ENCODE results near the gene PCA3.

Gene PCA3

DNA sequence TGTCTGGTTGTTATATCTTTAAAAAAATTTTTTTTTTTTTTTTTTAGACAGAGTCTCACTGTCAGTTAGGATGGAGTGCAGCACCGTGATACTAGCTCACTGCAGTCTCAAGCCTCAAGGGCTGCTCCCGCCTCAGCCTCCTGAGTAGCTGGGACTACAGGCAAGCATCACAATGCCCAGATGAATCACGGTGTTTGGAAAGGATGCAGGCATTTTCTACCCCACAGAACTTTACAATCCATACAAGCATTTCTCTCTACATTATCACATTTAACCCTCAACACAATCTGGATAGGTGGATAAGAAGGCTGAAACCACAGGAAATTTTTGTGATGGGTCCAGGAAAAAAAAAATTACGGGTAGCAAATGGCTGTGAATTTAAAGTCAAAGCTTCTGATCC, 5.8 kb upstream of the PCA3 start:
- DNase-seq: no peak

DNA sequence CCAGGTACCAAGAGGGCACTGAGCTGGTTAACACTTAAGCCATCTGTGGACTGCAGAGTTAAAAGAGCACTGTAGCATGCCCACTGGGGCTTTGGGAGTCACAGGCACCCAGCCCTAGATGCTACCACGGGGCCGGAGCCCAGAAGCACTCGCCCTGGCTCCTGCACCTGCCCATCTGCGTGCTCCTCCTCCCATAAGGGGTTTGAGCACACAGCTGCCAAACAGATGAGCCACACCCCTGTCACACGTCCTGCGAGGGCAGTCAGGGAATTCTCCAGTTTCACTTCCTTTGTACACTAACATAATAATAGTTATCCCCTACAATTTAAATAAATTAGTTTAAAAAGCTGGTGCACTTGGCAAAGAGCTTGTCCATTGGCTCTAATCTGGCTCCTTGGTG, 4.5 kb upstream of the PCA3 start:
- no peak for DNase-seq

DNA sequence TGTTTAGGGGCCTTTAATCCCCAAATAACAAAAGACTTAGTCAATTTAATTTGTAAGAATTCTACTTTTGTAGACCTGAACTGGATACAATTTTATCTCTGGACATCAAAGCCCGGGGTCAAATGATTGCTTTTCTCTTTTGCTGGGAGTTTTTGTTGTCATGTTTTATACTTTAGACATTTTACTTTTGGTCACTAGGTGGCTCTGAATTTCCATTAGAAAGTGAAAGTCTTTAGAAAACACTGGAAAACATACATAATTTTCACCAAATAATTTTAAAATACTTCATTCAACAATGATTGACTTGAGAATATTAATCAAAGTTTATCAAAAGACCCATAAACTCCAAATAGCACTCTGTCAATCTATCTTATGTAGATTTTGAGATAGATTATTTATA, 2.8 kb upstream of the PCA3 start:
- no peak for DNase-seq

DNA sequence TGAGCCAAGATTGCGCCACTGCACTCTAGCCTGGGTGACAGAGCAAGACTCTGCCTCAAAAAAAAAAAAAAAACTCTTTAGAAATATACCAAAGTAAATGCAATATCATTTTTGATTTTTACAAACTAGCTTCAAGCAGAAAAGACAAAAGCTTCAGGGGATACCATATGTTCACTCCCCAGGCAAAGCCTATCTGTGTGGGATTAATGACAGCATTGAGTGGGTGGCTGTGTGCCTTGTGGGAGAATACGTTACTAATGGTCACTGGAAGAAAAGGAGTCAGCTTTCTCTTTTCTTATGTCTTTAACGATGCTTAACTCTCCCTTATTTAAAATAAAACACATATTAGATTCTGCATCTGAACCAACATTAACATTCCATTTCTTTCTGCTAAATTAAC, 1.9 kb downstream of the PCA3 start:
- no peak for DNase-seq

DNA sequence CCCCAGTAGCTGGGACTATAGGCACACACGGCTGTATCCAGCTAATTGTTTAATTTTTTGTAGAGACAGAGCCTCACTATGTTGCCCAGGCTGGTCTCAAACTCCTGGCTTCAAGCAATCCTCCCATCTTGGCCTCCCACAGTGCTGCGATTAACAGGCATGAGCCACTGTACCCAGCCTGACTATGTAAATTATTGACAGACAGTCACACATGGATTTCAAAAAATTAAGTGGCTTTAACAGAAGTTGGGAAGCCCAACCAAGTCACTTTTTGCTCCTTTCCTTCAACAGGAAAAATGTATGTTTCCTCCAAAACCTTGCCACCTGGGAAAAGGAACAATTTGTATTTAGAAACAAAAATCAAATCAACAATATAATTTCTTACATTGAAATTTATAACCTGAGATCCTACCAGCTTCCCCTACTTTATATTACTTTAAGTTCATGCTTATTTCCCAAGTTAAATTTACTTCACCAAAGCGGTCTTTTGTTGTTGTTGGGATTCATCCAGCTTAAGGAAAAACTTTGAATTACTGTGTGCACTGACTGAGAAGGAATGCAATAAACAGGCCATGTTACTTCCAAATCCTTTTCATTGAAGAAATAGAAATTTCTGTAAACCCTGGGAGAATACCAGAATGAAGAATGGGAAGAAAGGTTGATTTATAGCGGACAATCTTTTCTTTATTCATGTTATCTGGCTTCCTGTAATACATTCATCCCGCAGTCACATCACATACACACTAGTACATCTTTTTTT, 8.6 kb downstream of the PCA3 start:
- DNase-seq: no peak

DNA sequence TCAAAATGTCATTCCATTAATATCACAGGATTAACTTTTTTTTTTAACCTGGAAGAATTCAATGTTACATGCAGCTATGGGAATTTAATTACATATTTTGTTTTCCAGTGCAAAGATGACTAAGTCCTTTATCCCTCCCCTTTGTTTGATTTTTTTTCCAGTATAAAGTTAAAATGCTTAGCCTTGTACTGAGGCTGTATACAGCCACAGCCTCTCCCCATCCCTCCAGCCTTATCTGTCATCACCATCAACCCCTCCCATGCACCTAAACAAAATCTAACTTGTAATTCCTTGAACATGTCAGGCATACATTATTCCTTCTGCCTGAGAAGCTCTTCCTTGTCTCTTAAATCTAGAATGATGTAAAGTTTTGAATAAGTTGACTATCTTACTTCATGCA, 20.6 kb downstream of the PCA3 start:
- DNase-seq: no peak

GRCh38 chr9:76785501-76785900, 21.3 kb downstream of the PCA3 start:
- DNase-seq: no peak

GRCh38 chr9:76787677-76788076, 23.4 kb downstream of the PCA3 start:
- DNase-seq: no peak

DNA sequence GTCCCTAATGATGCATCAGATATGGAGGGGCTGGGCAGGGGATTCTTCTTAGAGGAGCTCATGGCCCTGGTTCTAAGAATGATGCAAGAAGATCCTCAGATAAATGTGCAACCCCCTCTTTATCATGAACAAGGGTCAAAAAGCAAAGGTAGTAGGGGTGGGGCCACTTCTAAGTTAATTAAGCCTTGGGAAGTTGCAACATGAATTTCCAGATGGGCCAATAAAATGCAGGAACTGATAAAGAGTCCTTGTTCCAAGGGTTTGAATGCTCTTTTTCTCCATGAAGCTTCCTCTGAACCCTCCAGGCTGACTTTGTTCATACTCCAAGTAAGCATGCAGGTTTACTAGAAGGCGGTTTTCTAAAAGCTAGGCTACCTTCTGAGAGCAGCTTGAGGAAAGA, 25.6 kb downstream of the PCA3 start:
- DNase-seq: no peak

- no peak for DNase-seq
Measured at GRCh38 chr9:76793784-76794431, 29.7 kb downstream of the PCA3 start.

- DNase-seq: no peak
Measured at GRCh38 chr9:76796296-76796695, 32.1 kb downstream of the PCA3 start.

GRCh38 chr9:76798527-76798926, 34.3 kb downstream of the PCA3 start:
- no peak for DNase-seq

- DNase-seq: no peak
Measured at GRCh38 chr9:76799473-76799872, 35.2 kb downstream of the PCA3 start.

DNA sequence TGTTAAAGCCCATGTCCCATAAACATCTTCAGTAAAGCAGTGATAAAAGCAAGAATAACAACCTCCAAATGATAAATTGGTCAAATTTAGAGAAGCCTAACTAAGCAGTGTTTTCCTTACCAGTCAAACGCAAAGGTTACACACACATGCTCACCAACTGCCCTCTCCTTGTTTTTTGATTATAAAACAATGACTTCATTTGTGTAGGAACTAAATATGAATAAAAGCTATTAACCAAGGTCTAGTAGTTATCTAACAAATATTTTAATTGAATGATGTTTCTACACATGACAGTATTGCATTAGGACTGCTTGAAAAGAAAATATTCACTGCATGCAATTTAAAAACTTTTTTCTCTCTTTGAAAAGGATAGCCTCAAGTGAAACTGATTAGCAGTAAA, 36.7 kb downstream of the PCA3 start:
- DNase-seq: no peak

DNA sequence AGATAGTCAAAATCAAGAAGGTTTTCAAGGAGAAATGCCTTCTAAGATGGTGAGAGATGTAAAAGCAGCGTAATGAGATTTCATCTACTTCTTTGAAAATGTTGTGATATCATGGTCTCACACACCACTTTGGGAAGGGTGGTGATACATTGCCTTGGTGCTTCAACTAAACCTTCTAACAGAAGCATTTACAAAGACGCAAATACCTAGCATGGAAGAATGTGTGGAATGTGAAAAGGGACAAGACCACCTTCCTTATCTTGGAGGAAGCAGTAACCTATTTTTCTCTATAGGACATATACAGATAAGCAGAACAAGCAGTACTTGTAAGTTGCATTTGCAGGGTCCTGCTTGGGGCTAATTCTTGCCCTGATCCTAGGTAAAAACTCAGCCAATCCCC, 38.8 kb downstream of the PCA3 start:
- no peak for DNase-seq

DNA sequence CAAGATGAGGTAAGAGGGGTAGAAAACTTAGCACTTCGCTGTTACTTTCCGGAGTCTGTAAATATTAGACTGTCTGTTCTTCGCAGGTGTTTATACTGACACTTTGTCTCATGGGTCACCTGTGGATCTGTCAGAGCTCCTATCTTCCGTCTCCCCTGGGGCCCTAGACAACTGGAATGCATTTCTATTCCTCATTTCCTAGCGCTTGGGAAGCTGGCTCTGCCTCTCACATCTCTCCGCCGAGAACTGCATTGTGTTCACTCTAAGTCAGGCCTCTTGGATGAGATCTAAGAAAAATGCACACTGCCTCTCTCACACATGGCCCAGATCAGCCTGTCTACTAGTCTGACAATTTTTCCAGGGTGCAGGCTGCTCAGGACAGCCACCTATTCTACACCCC, 39.5 kb downstream of the PCA3 start:
- no peak for DNase-seq

GRCh38 chr9:76808636-76809035, 44.4 kb downstream of the PCA3 start:
- DNase-seq: no peak

GRCh38 chr9:76810377-76810957, 46.2 kb downstream of the PCA3 start:
- DNase-seq: no peak

DNA sequence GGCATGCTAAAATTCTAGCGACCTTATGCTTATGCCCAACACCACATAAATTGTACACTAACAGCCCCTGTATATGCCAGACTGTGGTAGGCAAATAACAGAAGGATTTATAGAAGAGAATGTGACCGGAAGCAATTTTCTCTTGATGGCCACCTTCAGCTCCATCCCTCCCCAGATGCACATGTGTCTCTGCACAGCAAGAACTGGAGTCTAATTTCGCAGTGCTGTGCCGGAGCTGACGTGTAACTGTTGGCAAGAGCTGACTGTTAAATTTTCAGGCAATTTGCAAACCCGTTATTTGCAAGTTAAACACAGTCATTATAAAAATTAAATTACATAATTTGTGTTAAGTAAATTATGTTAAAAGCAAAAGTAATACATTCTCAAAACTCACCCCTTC, 48.4 kb downstream of the PCA3 start:
- DNase-seq: no peak

DNA sequence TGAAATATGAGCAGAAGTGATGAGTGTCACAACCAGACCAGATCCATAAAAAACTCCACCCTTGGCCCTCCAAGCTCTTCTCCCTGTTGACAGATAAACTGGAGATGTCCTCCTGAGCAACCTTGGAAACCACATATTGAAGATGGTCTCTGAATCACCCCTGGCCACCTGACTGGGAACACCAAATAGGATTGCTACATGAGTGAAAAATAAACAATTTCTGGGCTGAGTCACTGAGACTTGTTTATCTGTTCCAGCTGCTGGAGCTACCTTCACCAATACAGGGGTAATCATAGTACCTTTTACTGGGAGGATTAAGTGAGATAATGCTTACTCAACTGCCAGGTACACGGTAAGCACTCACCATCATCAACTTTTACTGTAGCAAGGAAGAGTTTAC, 53.3 kb downstream of the PCA3 start:
- no peak for DNase-seq

DNA sequence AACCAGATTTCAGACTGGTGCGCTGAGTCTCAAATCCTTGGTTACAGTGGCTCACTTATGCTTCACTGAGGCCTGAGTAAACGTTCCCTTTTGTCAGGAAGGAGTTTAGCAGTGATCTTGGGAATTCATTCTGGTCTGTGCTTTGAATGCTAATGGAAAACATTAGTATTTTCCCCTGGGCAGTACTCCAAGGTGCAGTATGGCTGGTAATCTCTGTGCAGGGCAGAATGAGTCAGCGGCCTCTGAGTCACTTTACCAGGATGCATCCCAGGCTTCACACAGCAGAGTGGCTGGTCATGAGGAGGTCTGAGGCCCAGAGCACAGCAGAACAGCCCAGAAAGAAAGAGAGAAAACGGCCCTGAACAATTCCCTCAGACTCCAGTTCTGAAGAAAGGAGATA, 54.0 kb downstream of the PCA3 start:
- DNase-seq: no peak

DNA sequence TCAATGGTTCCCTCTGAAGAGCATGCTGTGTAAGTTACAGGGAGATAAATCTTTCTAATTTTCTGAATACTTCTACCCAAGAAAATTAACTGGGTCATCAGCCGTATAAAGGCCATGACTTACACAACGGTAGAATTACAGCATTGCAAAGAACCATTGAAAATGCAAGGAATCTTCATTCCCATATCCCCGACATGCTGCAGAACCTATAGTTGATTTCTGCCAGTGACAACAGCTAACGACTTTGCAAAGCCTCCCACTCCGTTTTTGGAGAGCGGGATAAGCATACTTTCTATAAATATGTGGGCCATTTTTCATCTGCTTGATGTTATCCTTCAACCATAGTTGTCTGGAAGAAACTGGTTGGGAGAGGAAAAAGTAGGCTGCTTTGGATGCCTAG, 56.2 kb downstream of the PCA3 start:
- no peak for DNase-seq

GRCh38 chr9:76827296-76828080, 63.2 kb downstream of the PCA3 start:
- DNase-seq: no peak

- DNase-seq: no peak
Measured at GRCh38 chr9:76828447-76828846, 64.2 kb downstream of the PCA3 start.

All from GDM1 (cell line).